ENCODE measurements around the gene BTBD2.

Gene BTBD2

GRCh38 chr19:1941146-1942077, 74.1 kb downstream of the BTBD2 start, which contains the start of gene CSNK1G2:
Gene CSNK1G2 (plus strand): TSS chr19:1941172. CDS start chr19:1969773, 28,601 bp downstream.
- DNase-seq, result peak in 1 of 5 experiments; percentile 21

- no peak for DNase-seq
Measured at GRCh38 chr19:1938071-1938470, 77.4 kb downstream of the BTBD2 start.

DNA sequence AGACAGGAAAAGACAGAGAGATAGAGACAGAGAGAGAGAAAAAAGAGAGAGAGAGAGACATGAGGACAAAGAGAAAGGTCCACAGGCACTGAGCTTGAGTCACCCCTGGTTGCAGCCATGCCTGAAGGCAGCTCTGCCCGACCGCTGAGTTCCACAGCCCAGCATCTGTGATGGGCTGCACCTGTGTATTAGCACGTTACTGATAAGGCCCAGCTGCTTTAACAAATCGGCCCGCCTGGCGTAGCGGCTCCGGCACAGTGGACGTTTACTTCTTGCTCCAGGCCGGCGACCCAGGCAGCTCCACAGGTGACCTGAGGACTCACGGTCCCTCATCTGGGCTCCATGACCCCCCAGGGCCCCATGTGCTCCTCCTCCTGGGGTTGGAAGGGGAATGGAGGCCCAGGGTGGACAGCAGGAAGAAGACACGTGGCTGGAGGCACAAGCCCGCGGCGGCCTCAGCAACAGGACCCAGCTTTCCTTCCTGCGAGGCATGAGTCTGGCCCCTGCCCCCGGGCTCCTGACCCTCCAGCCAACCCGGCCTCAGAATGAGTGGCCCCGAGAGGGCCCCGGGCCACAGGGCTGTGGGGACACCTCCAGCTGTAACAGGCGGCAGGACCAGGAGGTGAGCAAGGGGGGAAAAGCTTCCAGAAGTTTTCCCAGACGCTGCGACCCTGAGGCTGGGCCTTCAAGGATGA, 78.5 kb downstream of the BTBD2 start:
- no peak for DNase-seq

- DNase-seq, result no peak
Measured at GRCh38 chr19:1936430-1936829, 79.1 kb downstream of the BTBD2 start.

GRCh38 chr19:1935484-1936208, 79.9 kb downstream of the BTBD2 start:
- DNase-seq, result peak in 1 of 5 experiments; percentile 80

All from T-helper 2 cell (primary cell).